Neural cell (in vitro differentiated cells): Measurements from ENCODE around the gene GPRIN3. TPM values are rescaled to one million over a fixed set of nuclear protein-coding genes. Genes with fewer than 3 reads are reported as not detected.

Source experiments
- H2AFZ ChIP-seq: fragments of 200-600, 300-800 bp; sonication (generic), shearing (Covaris generic); 2 replicates; pipeline ENCODE4 v1.6.0; 2014; ENCODE audit warnings: low read depth, mild to moderate bottlenecking, antibody characterized with exemption, low read length, moderate library complexity
- H3F3A ChIP-seq: fragments of 200-600 bp; shearing (Covaris generic); 2 replicates; pipeline ENCODE4 v1.6.1; 2016; ENCODE audit warnings: mild to moderate bottlenecking, moderate library complexity, mixed read lengths, antibody characterized with exemption, low read length; ENCODE audit not compliant: insufficient read depth, poor library complexity, severe bottlenecking
- H3K27ac ChIP-seq: fragments of 200-600, 300-800 bp; sonication (generic), shearing (Covaris generic); 2 replicates; pipeline ENCODE4 v1.5.1; 2014; ENCODE audit warnings: mild to moderate bottlenecking, low read length, moderate library complexity
- H3K27me3 ChIP-seq: fragments of 300-800, 200-600 bp; sonication (generic), shearing (Covaris generic); 2 replicates; pipeline ENCODE4 v1.6.0; 2014; ENCODE audit warnings: mild to moderate bottlenecking, low read depth, low read length, moderate library complexity; ENCODE audit not compliant: insufficient read depth
- H3K36me3 ChIP-seq: fragments of 300-800, 200-600 bp; sonication (generic), shearing (Covaris generic); 2 replicates; pipeline ENCODE4 v1.5.1; 2014; ENCODE audit warnings: mild to moderate bottlenecking, antibody characterized with exemption, low read length, moderate library complexity; ENCODE audit not compliant: insufficient read depth
- H3K4me2 ChIP-seq: fragments of 300-800, 200-600 bp; sonication (generic), shearing (Covaris generic); 2 replicates; pipeline ENCODE4 v1.6.0; 2014; ENCODE audit warnings: mild to moderate bottlenecking, low read length
- H3K4me3 ChIP-seq: fragments of 300-800, 200-600 bp; sonication (generic), shearing (Covaris generic); 2 replicates; pipeline ENCODE4 v1.5.1; 2014; ENCODE audit warnings: mild to moderate bottlenecking, low read length, moderate library complexity
- H3K79me2 ChIP-seq: fragments of 200-600 bp; shearing (Covaris generic); replicated peaks from 2 replicates; pipeline ENCODE4 v1.6.0; 2014; ENCODE audit warnings: mild to moderate bottlenecking, low read length, moderate library complexity; ENCODE audit not compliant: insufficient read depth
- H3K9ac ChIP-seq: fragments of 300-800, 200-600 bp; sonication (generic), shearing (Covaris generic); 2 replicates; pipeline ENCODE4 v1.6.1; 2016; ENCODE audit warnings: mild to moderate bottlenecking, low read length, mixed read lengths
- H3K9me2 ChIP-seq: fragments of 200-600 bp; shearing (Covaris generic); 2 replicates; pipeline ENCODE4 v1.6.1; 2016; ENCODE audit warnings: mild to moderate bottlenecking, low read length, mixed read lengths; ENCODE audit not compliant: insufficient read depth
- H3K9me3 ChIP-seq: fragments of 200-600, 300-800 bp; sonication (generic), shearing (Covaris generic); 2 replicates; pipeline ENCODE4 v1.6.1; 2016; ENCODE audit warnings: mild to moderate bottlenecking, mixed run types, low read length, moderate library complexity, mixed read lengths
- H4K20me1 ChIP-seq: fragments of 200-600 bp; shearing (Covaris generic); 2 replicates; pipeline ENCODE4 v1.6.1; 2016; ENCODE audit warnings: mild to moderate bottlenecking, mixed run types; ENCODE audit not compliant: insufficient read depth
- EP300 ChIP-seq: fragments of 450-650 bp; conservative IDR thresholded peaks from 2 replicates; pipeline ENCODE4 v1.6.1; 2014; ENCODE audit warnings: antibody characterized with exemption, mild to moderate bottlenecking, moderate library complexity; ENCODE audit not compliant: poor library complexity, severe bottlenecking
- EZH2 ChIP-seq: fragments of 200-600, 300-800 bp; shearing (Covaris generic), sonication (generic); IDR thresholded peaks from 2 replicates; pipeline ENCODE4 v1.6.1; 2014; ENCODE audit warnings: antibody characterized with exemption, low read length, borderline replicate concordance, mild to moderate bottlenecking; ENCODE audit not compliant: insufficient read depth, poor library complexity, severe bottlenecking
- MXI1 ChIP-seq: fragments of 450-650 bp; conservative IDR thresholded peaks from 2 replicates; pipeline ENCODE4 v1.6.1; 2014; ENCODE audit warnings: antibody characterized with exemption, mild to moderate bottlenecking; ENCODE audit not compliant: poor library complexity, severe bottlenecking
- POLR2AphosphoS5 ChIP-seq: IDR thresholded peaks from 2 replicates; pipeline ENCODE4 v1.6.1; 2012
- RAD21 ChIP-seq: fragments of 450-650 bp; conservative IDR thresholded peaks from 2 replicates; pipeline ENCODE4 v1.6.1; 2014; ENCODE audit warnings: antibody characterized with exemption, mild to moderate bottlenecking, moderate library complexity
- SMC3 ChIP-seq: fragments of 450-650 bp; conservative IDR thresholded peaks from 2 replicates; pipeline ENCODE4 v1.6.1; 2014; ENCODE audit warnings: antibody characterized with exemption, mild to moderate bottlenecking, moderate library complexity; ENCODE audit not compliant: poor library complexity
- TAF1 ChIP-seq: IDR thresholded peaks from 2 replicates; pipeline ENCODE4 v1.6.1; 2012; ENCODE audit warnings: low read depth
- polyA plus RNA-seq: library from polyadenylated mRNA; depleted of rRNA; stranded (reverse); fragments of >200 nt; gene quantifications from 2 replicates; pipeline ENCODE4 v1.2.3, GENCODE V29; 2014
- TF ChIP-seq, protein P1 (sequence below): fragments of 450-650 bp; IDR thresholded peaks from 2 replicates; pipeline ENCODE4 v1.5.1; 2014; ENCODE audit warnings: antibody characterized with exemption, mild to moderate bottlenecking, moderate library complexity; ENCODE audit not compliant: poor library complexity, severe bottlenecking
- TF ChIP-seq, protein P2 (sequence below): IDR thresholded peaks from 2 replicates; pipeline ENCODE4 v1.6.1; 2012; ENCODE audit warnings: borderline replicate concordance

The GPRIN3 gene
- polyA plus RNA-seq, 1 donor from 2014 or later: 7.0 TPM

- H3K9me2 ChIP-seq: no peaks in the 10 kb centered on the region
- H4K20me1 ChIP-seq: no peaks in the 10 kb centered on the region
- H3K9me3 ChIP-seq: peaks cover 5% of the 10 kb centered on the region
- no peaks in the 10 kb centered on the region for H3K27me3 ChIP-seq
- H3K4me3 ChIP-seq: no peak overlapping the region
- H3K27ac ChIP-seq: no peak overlapping the region
- TF ChIP-seq TAF1 (no peak), RAD21 (no peak), EP300 (no peak), MXI1 (no peak), EZH2 (no peak), SMC3 (no peak), POLR2AphosphoS5 (no peak)
- TF ChIP-seq, protein P1, sequence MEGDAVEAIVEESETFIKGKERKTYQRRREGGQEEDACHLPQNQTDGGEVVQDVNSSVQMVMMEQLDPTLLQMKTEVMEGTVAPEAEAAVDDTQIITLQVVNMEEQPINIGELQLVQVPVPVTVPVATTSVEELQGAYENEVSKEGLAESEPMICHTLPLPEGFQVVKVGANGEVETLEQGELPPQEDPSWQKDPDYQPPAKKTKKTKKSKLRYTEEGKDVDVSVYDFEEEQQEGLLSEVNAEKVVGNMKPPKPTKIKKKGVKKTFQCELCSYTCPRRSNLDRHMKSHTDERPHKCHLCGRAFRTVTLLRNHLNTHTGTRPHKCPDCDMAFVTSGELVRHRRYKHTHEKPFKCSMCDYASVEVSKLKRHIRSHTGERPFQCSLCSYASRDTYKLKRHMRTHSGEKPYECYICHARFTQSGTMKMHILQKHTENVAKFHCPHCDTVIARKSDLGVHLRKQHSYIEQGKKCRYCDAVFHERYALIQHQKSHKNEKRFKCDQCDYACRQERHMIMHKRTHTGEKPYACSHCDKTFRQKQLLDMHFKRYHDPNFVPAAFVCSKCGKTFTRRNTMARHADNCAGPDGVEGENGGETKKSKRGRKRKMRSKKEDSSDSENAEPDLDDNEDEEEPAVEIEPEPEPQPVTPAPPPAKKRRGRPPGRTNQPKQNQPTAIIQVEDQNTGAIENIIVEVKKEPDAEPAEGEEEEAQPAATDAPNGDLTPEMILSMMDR: no peak
- TF ChIP-seq, protein P2, sequence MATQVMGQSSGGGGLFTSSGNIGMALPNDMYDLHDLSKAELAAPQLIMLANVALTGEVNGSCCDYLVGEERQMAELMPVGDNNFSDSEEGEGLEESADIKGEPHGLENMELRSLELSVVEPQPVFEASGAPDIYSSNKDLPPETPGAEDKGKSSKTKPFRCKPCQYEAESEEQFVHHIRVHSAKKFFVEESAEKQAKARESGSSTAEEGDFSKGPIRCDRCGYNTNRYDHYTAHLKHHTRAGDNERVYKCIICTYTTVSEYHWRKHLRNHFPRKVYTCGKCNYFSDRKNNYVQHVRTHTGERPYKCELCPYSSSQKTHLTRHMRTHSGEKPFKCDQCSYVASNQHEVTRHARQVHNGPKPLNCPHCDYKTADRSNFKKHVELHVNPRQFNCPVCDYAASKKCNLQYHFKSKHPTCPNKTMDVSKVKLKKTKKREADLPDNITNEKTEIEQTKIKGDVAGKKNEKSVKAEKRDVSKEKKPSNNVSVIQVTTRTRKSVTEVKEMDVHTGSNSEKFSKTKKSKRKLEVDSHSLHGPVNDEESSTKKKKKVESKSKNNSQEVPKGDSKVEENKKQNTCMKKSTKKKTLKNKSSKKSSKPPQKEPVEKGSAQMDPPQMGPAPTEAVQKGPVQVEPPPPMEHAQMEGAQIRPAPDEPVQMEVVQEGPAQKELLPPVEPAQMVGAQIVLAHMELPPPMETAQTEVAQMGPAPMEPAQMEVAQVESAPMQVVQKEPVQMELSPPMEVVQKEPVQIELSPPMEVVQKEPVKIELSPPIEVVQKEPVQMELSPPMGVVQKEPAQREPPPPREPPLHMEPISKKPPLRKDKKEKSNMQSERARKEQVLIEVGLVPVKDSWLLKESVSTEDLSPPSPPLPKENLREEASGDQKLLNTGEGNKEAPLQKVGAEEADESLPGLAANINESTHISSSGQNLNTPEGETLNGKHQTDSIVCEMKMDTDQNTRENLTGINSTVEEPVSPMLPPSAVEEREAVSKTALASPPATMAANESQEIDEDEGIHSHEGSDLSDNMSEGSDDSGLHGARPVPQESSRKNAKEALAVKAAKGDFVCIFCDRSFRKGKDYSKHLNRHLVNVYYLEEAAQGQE: no peak
- H3K79me2 ChIP-seq: no peaks in the 10 kb centered on the region
- H3K4me2 ChIP-seq: no peak overlapping the region
- H3K36me3 ChIP-seq: no peaks in the 10 kb centered on the region
- no peak overlapping the region for H3K9ac ChIP-seq
- no peak overlapping the region for H2AFZ ChIP-seq
- H3F3A ChIP-seq: no peaks in the 10 kb centered on the region
Measured at GRCh38 chr4:89290727-89291516, 16.7 kb downstream of the GPRIN3 start.

- Histone ChIP-seq H4K20me1 (no peaks in the 10 kb centered on the region), H3K27me3 (no peaks in the 10 kb centered on the region), H3K9me2 (no peaks in the 10 kb centered on the region), H3K27ac (no peak overlapping the region), H3F3A (no peaks in the 10 kb centered on the region), H3K36me3 (no peaks in the 10 kb centered on the region), H3K9me3 (peaks cover 5% of the 10 kb centered on the region), H3K9ac (no peak overlapping the region), H3K4me2 (no peak overlapping the region), H2AFZ (no peak overlapping the region), H3K79me2 (no peaks in the 10 kb centered on the region), H3K4me3 (no peak overlapping the region)
- TF ChIP-seq POLR2AphosphoS5: no peak
- TF ChIP-seq SMC3: no peak
- TF ChIP-seq EZH2: no peak
- TF ChIP-seq EP300: no peak
Measured at GRCh38 chr4:89289312-89289711, 18.3 kb downstream of the GPRIN3 start.
